Smooth muscle cell of the umbilical artery (primary cell): ENCODE data around the gene DACT1. TPM values are rescaled to one million over a fixed set of nuclear protein-coding genes. Genes with fewer than 3 reads are reported as not detected.

Source experiments
- total RNA-seq: library from RNA; depleted of rRNA; stranded (reverse); fragments of >200 nt; gene quantifications from 2 replicates; pipeline ENCODE4 v1.2.3, GENCODE V29; 2014

Gene DACT1, protein sequence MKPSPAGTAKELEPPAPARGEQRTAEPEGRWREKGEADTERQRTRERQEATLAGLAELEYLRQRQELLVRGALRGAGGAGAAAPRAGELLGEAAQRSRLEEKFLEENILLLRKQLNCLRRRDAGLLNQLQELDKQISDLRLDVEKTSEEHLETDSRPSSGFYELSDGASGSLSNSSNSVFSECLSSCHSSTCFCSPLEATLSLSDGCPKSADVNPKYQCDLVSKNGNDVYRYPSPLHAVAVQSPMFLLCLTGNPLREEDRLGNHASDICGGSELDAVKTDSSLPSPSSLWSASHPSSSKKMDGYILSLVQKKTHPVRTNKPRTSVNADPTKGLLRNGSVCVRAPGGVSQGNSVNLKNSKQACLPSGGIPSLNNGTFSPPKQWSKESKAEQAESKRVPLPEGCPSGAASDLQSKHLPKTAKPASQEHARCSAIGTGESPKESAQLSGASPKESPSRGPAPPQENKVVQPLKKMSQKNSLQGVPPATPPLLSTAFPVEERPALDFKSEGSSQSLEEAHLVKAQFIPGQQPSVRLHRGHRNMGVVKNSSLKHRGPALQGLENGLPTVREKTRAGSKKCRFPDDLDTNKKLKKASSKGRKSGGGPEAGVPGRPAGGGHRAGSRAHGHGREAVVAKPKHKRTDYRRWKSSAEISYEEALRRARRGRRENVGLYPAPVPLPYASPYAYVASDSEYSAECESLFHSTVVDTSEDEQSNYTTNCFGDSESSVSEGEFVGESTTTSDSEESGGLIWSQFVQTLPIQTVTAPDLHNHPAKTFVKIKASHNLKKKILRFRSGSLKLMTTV
- total RNA-seq, result 35.8 and 55.5 TPM in 2 replicates

DNA sequence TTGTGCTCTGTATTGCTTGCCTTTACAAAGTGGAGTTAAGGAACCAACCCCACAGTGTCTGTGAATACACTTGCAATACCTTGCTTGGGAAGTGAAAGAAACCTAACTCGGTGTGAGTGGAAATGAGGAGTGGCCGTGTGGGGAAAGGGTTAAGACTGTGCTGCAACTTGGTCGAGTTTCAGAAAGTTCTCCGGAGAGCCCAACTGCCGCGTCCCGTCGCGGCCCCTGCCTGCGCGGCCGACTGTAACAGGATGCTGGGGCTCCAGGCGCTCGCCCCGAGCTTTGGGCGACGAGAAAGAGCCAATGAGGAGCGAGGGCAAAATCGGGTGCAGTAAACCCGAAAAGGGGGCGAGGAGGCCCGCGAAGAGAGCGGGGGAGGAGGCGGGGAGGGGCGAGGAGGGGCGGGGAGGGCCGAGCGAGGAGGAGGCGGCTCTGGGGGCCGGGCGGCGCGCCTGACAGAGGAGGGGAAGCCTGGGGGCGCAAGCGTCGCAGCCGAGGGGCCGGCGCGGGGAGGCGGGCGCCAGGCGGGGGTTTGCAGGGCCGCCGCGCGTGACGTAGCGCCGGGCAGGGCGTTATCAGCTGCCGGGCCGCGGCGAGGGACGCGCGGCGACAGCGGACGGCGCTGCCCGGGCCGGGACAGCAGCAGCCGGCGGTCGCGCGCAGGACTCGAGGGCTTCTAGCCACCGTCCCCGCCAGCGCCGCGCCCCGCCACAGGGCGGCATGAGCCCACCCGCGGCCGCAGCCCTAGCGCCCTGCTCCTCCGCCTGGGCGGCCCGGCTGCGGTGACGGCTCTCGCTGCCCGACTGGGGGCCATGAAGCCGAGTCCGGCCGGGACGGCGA, at the start of gene DACT1:
Gene DACT1, plus strand, starts transcription at position 572 of the 840 bp plus-strand sequence. Its CDS starts 241 bp downstream, at position 813.

Other genes starting within 250 kb of the DACT1 start
- not detected in 2 replicates for gene TOMM20L, start 242.0 kb upstream of the DACT1 start, total RNA-seq
- gene TIMM9, start 210.4 kb upstream of the DACT1 start, total RNA-seq, result 11.9 and 16.6 TPM in 2 replicates
- gene KIAA0586, start 210.2 kb upstream of the DACT1 start, total RNA-seq, result 24.1 and 32.4 TPM in 2 replicates